GM12874 (cell line): ENCODE data around the gene SH2D2A.

Experiments
- TF ChIP-seq, protein P1 (sequence below): IDR thresholded peaks from 2 replicates; pipeline ENCODE4 v1.5.1; 2011; ENCODE audit warnings: low read depth, mild to moderate bottlenecking, control low read depth, low read length, moderate library complexity; ENCODE audit not compliant: insufficient read depth

The SH2D2A gene

DNA sequence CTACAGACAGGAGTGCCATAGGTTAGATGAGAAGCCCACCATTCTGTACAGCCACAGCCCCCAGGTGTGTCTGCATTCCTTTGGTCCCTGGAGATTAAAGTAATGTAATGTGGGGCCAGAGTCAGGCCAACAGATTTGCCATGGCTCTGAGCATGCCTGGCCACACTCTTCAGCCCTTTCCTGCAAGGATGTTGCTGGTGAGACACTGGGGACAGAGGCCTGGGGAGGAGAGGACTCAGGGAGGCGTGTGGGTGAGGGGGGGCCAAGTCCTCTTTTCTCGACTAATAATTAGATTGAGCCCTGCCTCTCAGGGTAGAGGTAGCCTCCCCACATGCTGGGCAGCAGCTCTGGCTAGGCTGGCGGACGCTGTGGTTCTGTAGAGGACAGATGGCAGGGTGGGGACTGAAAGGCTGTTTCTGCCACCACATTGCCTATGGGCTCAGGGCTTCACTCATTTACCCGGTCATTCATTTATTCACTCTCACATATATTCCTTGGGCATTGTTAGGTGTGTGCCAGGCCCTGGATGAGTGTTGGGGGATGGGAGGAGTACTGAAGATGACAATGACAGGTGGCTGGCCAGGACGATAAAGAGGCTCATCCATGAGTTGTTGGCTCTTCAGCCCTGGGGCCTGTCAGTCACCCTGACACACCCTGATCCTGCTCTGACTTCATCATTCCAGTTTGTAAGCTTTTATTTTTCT is 56.4 kb downstream of the SH2D2A start:
- TF ChIP-seq, protein P1, sequence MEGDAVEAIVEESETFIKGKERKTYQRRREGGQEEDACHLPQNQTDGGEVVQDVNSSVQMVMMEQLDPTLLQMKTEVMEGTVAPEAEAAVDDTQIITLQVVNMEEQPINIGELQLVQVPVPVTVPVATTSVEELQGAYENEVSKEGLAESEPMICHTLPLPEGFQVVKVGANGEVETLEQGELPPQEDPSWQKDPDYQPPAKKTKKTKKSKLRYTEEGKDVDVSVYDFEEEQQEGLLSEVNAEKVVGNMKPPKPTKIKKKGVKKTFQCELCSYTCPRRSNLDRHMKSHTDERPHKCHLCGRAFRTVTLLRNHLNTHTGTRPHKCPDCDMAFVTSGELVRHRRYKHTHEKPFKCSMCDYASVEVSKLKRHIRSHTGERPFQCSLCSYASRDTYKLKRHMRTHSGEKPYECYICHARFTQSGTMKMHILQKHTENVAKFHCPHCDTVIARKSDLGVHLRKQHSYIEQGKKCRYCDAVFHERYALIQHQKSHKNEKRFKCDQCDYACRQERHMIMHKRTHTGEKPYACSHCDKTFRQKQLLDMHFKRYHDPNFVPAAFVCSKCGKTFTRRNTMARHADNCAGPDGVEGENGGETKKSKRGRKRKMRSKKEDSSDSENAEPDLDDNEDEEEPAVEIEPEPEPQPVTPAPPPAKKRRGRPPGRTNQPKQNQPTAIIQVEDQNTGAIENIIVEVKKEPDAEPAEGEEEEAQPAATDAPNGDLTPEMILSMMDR, result no peak

DNA sequence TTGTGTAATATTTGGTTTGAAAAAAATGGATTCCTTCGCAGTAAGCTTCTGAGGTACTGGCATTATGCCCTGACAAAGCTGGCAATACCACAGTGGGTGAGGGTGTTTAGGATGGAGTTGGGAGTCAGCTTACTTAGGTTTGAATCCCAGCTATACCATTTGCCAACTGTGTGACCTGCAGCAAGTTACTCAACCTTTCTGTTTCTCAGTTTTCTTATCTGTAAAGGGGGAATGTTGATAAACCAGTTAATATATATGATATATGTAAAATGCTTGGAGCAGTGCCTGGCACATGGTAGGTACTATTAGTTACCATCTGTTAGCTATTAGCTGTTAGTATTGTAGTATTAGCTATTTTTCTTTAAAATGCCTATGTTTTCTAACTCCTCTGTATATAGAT is 60.3 kb downstream of the SH2D2A start:
- TF ChIP-seq, protein P1, result no peak
